IPS-NIHi11 (cell line): ENCODE measurements around the gene MAP6.
A peak's percentile ranks its signal among the peaks of the same experiment; 100 is the strongest.

ENCODE experiments used
- DNase-seq: peaks from one replicate; pipeline ENCODE4 v3.0.0; 2012; ENCODE audit warnings: mixed read lengths, low spot score

Gene MAP6

GRCh38 chr11:75548595-75549272 is 120.1 kb downstream of the MAP6 start:
- no peak for DNase-seq

GRCh38 chr11:75547617-75548058 is 121.2 kb downstream of the MAP6 start:
- peak; percentile 92 for DNase-seq

- no peak for DNase-seq
Measured at GRCh38 chr11:75547177-75547576, 121.7 kb downstream of the MAP6 start.

- DNase-seq, result no peak
Measured at GRCh38 chr11:75543806-75544205, 125.0 kb downstream of the MAP6 start.

GRCh38 chr11:75542088-75542438 is 126.8 kb downstream of the MAP6 start:
- no peak for DNase-seq

- DNase-seq, result no peak
Measured at GRCh38 chr11:75541193-75542087, 127.4 kb downstream of the MAP6 start.

GRCh38 chr11:75539459-75540334 is 129.1 kb downstream of the MAP6 start:
- DNase-seq, result no peak

GRCh38 chr11:75538150-75538942 is 130.5 kb downstream of the MAP6 start:
- no peak for DNase-seq

GRCh38 chr11:75537740-75538139 is 131.1 kb downstream of the MAP6 start:
- DNase-seq, result no peak
